HEK293 (cell line): ENCODE measurements around the gene ITFG2.
A peak's percentile ranks its signal among the peaks of the same experiment; 100 is the strongest.

ENCODE experiments used
- ATF2 ChIP-seq: fragments of 450-650 bp; formaldehyde crosslinking; IDR thresholded peaks from 2 replicates; pipeline ENCODE4 v1.5.1; 2016; ENCODE audit warnings: missing biosample characterization, missing genetic modification characterization, low read depth
- GLI4 ChIP-seq: fragments of 450-650 bp; formaldehyde crosslinking; IDR thresholded peaks from 2 replicates; pipeline ENCODE4 v1.5.1; 2016; ENCODE audit warnings: missing biosample characterization, missing genetic modification characterization
- GLIS2 ChIP-seq: fragments of 450-650 bp; formaldehyde crosslinking; IDR thresholded peaks from 2 replicates; pipeline ENCODE4 v1.5.1; 2016; ENCODE audit warnings: missing biosample characterization, missing genetic modification characterization
- INSM2 ChIP-seq: fragments of 450-650 bp; formaldehyde crosslinking; IDR thresholded peaks from 2 replicates; pipeline ENCODE4 v1.5.1; 2016; ENCODE audit warnings: missing biosample characterization, missing genetic modification characterization
- MZF1 ChIP-seq: fragments of 450-650 bp; formaldehyde crosslinking; IDR thresholded peaks from 2 replicates; pipeline ENCODE4 v1.5.1; 2017; ENCODE audit warnings: missing biosample characterization, missing genetic modification characterization, borderline replicate concordance
- OSR2 ChIP-seq: fragments of 450-650 bp; formaldehyde crosslinking; IDR thresholded peaks from 2 replicates; pipeline ENCODE4 v1.5.1; 2016; ENCODE audit warnings: missing biosample characterization, missing genetic modification characterization
- REST ChIP-seq: fragments of 450-650 bp; formaldehyde crosslinking; IDR thresholded peaks from 2 replicates; pipeline ENCODE4 v1.5.1; 2016; ENCODE audit warnings: missing biosample characterization, missing genetic modification characterization
- TSHZ1 ChIP-seq: fragments of 450-650 bp; formaldehyde crosslinking; IDR thresholded peaks from 2 replicates; pipeline ENCODE4 v1.5.1; 2016; ENCODE audit warnings: missing biosample characterization, missing genetic modification characterization, borderline replicate concordance
- ZIC2 ChIP-seq: fragments of 450-650 bp; formaldehyde crosslinking; IDR thresholded peaks from 2 replicates; pipeline ENCODE4 v1.5.1; 2016; ENCODE audit warnings: missing biosample characterization, missing genetic modification characterization
- ZNF121 ChIP-seq: fragments of 450-650 bp; formaldehyde crosslinking; IDR thresholded peaks from 2 replicates; pipeline ENCODE4 v1.5.1; 2016; ENCODE audit warnings: missing biosample characterization, missing genetic modification characterization
- ZNF133 ChIP-seq: fragments of 450-650 bp; formaldehyde crosslinking; IDR thresholded peaks from 2 replicates; pipeline ENCODE4 v1.5.1; 2016; ENCODE audit warnings: missing biosample characterization, missing genetic modification characterization
- ZNF184 ChIP-seq: fragments of 450-650 bp; IDR thresholded peaks from 2 replicates; pipeline ENCODE4 v1.5.1; 2018; ENCODE audit warnings: missing biosample characterization, mild to moderate bottlenecking, missing genetic modification characterization
- ZNF394 ChIP-seq: fragments of 450-650 bp; formaldehyde crosslinking; IDR thresholded peaks from 2 replicates; pipeline ENCODE4 v1.5.1; 2016; ENCODE audit warnings: missing biosample characterization, missing genetic modification characterization, mild to moderate bottlenecking, moderate library complexity, borderline replicate concordance
- ZNF514 ChIP-seq: fragments of 450-650 bp; formaldehyde crosslinking; IDR thresholded peaks from 2 replicates; pipeline ENCODE4 v1.5.1; 2016; ENCODE audit warnings: missing biosample characterization, missing genetic modification characterization
- ZNF549 ChIP-seq: fragments of 450-650 bp; IDR thresholded peaks from 2 replicates; pipeline ENCODE4 v1.5.1; 2018; ENCODE audit warnings: missing biosample characterization, missing genetic modification characterization, mild to moderate bottlenecking, inconsistent platforms, moderate library complexity
- ZNF571 ChIP-seq: fragments of 450-650 bp; formaldehyde crosslinking; IDR thresholded peaks from 2 replicates; pipeline ENCODE4 v1.5.0; 2017; ENCODE audit warnings: missing biosample characterization, missing genetic modification characterization
- ZNF600 ChIP-seq: fragments of 450-650 bp; formaldehyde crosslinking; IDR thresholded peaks from 2 replicates; pipeline ENCODE4 v1.5.1; 2016; ENCODE audit warnings: missing biosample characterization, missing genetic modification characterization
- ZNF610 ChIP-seq: fragments of 450-650 bp; formaldehyde crosslinking; IDR thresholded peaks from 2 replicates; pipeline ENCODE4 v1.5.1; 2016; ENCODE audit warnings: missing biosample characterization, missing genetic modification characterization, borderline replicate concordance
- ZNF645 ChIP-seq: fragments of 450-650 bp; formaldehyde crosslinking; IDR thresholded peaks from 2 replicates; pipeline ENCODE4; 2016; ENCODE audit warnings: missing biosample characterization, missing genetic modification characterization
- ZNF664 ChIP-seq: fragments of 450-650 bp; formaldehyde crosslinking; IDR thresholded peaks from 2 replicates; pipeline ENCODE4 v1.5.1; 2016; ENCODE audit warnings: missing biosample characterization, missing genetic modification characterization
- ZNF692 ChIP-seq: fragments of 450-650 bp; formaldehyde crosslinking; IDR thresholded peaks from 2 replicates; pipeline ENCODE4 v1.5.1; 2016; ENCODE audit warnings: missing biosample characterization, missing genetic modification characterization
- ZNF791 ChIP-seq: fragments of 450-650 bp; formaldehyde crosslinking; IDR thresholded peaks from 2 replicates; pipeline ENCODE4 v1.5.1; 2016; ENCODE audit warnings: missing biosample characterization, missing genetic modification characterization
- ZSCAN18 ChIP-seq: fragments of 450-650 bp; formaldehyde crosslinking; IDR thresholded peaks from 2 replicates; pipeline ENCODE4 v1.5.1; 2016; ENCODE audit warnings: missing biosample characterization, missing genetic modification characterization

ITFG2 gene

GRCh38 chr12:2812290-2813213, at the start of gene ITFG2 (continued):
- peak; percentile 95 for TF ChIP-seq INSM2 (tag by site-specific recombination)
- TF ChIP-seq ZNF394 (tag by site-specific recombination) = peak; percentile 84; the same call in 1 of the 2 replicates
- TF ChIP-seq ATF2 (tag by site-specific recombination) = peak; percentile 98
- TF ChIP-seq ZNF121 (tag by site-specific recombination) = peak; percentile 90
- peak; percentile 62; the same call in 1 of the 2 replicates for TF ChIP-seq ZNF184
- no peak for TF ChIP-seq MZF1 (tag by site-specific recombination)
- TF ChIP-seq ZNF133 = no peak
- peak; percentile 96 for TF ChIP-seq ZIC2
- TF ChIP-seq ZNF791 = no peak
- peak; percentile 99 for TF ChIP-seq GLI4 (tag by site-specific recombination)
- TF ChIP-seq ZNF610 (tag by site-specific recombination) = peak; percentile 93
- TF ChIP-seq ZSCAN18 (tag by site-specific recombination) = peak; percentile 51; the same call in 1 of the 2 replicates
- peak; percentile 69 for TF ChIP-seq ZNF664 (tag by site-specific recombination)
- TF ChIP-seq REST (tag by site-specific recombination) = 0 out of 2 replicates have a peak, but pooled peaks have one; percentile 18
- TF ChIP-seq OSR2 (tag by site-specific recombination) = peak; percentile 31; the same call in 1 of the 2 replicates
- TF ChIP-seq ZNF645 (tag by site-specific recombination) = peak; percentile 70; the same call in 1 of the 2 replicates
- TF ChIP-seq ZNF692 = peak; percentile 88
- TF ChIP-seq GLIS2 (tag by site-specific recombination) = peak; percentile 90
- no peak for TF ChIP-seq ZNF549 (tag by site-specific recombination)
- peak; percentile 98 for TF ChIP-seq ZNF600 (tag by site-specific recombination)
- no peak for TF ChIP-seq ZNF571 (tag by site-specific recombination)
- peak; percentile 92 for TF ChIP-seq TSHZ1 (tag by site-specific recombination)
- TF ChIP-seq ZNF514 = no peak
